GM12878 (cell line): Measurements from ENCODE around the gene PALLD. TPM values are rescaled to one million over a fixed set of nuclear protein-coding genes. Genes with fewer than 3 reads are reported as not detected.
"Not testable (repeated sequence)": the region's sequence is repeated elsewhere in the genome, so short reads cannot be mapped to it uniquely, and the experiment has no call there.

Experiments used
- ATAC-seq: fragments of 200-7000 bp; cut with Tn5 transposase; 3 replicates; pipeline ENCODE4 v1.9.1; 2020; ENCODE audit warnings: mild to moderate bottlenecking, moderate library complexity
- BruUV-seq: library from RNA; stranded (reverse); fragments of 400-500 nt; replicated peaks from 2 replicates; lab custom pipeline; 2021; lab: Mats Ljungman, UMichigan
- CTCF ChIA-PET: fragments of 300-600 bp; sonication (Branson Sonifier 250); formaldehyde crosslinking; extraction: SDS; loops from one replicate; lab custom pipeline; 2021; ENCODE audit warnings: inconsistent platforms; lab: Yijun Ruan, JAX
- POLR2A ChIA-PET: fragments of 350-600 bp; formaldehyde crosslinking; extraction: SDS; loops from one replicate; lab custom pipeline; 2021; ENCODE audit warnings: inconsistent platforms; lab: Charles Lee
- RAD21 ChIA-PET: fragments of 300-600 bp; sonication (Branson Sonifier 250); formaldehyde crosslinking; loops from one replicate; lab custom pipeline; 2023; ENCODE audit warnings: antibody characterized with exemption; ENCODE audit not compliant: unreplicated experiment; lab: Charles Lee
- SMC1A ChIA-PET: fragments of 300-600 bp; sonication (Branson Sonifier 250); formaldehyde crosslinking; loops from one replicate; lab custom pipeline; 2023; ENCODE audit not compliant: unreplicated experiment, uncharacterized antibody; lab: Charles Lee
- DNase-seq: peaks from one replicate; pipeline ENCODE4 v3.0.0-alpha.2; 2011; ENCODE audit warnings: low read depth, low spot score
- FAIRE-seq: peaks from 3 replicates; lab custom pipeline; 2011; peaks lifted over from hg19 to GRCh38; lab: Jason Lieb, UNC
- H2AFZ ChIP-seq: 2 replicates; pipeline ENCODE4 v1.6.0; 2011; ENCODE audit warnings: low read depth, low read length, control low read depth; ENCODE audit not compliant: control insufficient read depth
- H3K27ac ChIP-seq: 2 replicates; pipeline ENCODE4 v1.5.1; 2011; ENCODE audit warnings: control low read depth; ENCODE audit not compliant: control insufficient read depth, insufficient read depth
- H3K27me3 ChIP-seq, 2 experiments: replicated peaks in 1 of 2; 2 replicates each; pipeline versions ENCODE4 v1.6.0 to v1.6.1; 2011; ENCODE audit warnings: low read length in 1 of 2; ENCODE audit not compliant: control insufficient read depth in 2 of 2, insufficient read depth in 2 of 2
- H3K36me3 ChIP-seq, 2 experiments: 2 replicates each; pipeline ENCODE4 v1.5.1; 2011; ENCODE audit warnings: low read length in 1 of 2; ENCODE audit not compliant: control insufficient read depth in 2 of 2, insufficient read depth in 2 of 2
- H3K4me1 ChIP-seq: 2 replicates; pipeline ENCODE4 v1.6.1; 2011; ENCODE audit warnings: mild to moderate bottlenecking, low read length, moderate library complexity, mixed read lengths; ENCODE audit not compliant: control insufficient read depth, insufficient read depth
- H3K4me2 ChIP-seq: 2 replicates; pipeline ENCODE4 v1.6.0; 2011; ENCODE audit warnings: control low read depth; ENCODE audit not compliant: control insufficient read depth, insufficient read depth
- H3K4me3 ChIP-seq: fragments of 200-600 bp; sonication (generic); 2 replicates; pipeline ENCODE4 v1.5.1; 2016
- H3K79me2 ChIP-seq: 2 replicates; pipeline ENCODE4 v1.6.0; 2011; ENCODE audit warnings: low read length; ENCODE audit not compliant: control insufficient read depth, insufficient read depth
- H3K9ac ChIP-seq: 2 replicates; pipeline ENCODE4 v1.8.0; 2011; ENCODE audit warnings: low read length, control low read depth, mixed read lengths; ENCODE audit not compliant: control insufficient read depth, insufficient read depth
- H3K9me3 ChIP-seq: replicated peaks from 3 replicates; pipeline ENCODE4 v1.5.1; 2011; ENCODE audit warnings: mild to moderate bottlenecking, low read length; ENCODE audit not compliant: control insufficient read depth, insufficient read depth
- H4K20me1 ChIP-seq: 2 replicates; pipeline ENCODE4 v1.6.0; 2011; ENCODE audit not compliant: control insufficient read depth, insufficient read depth
- NKRF ChIP-seq: fragments of 450-650 bp; conservative IDR thresholded peaks from 2 replicates; pipeline ENCODE4 v1.6.1; 2017; ENCODE audit warnings: mild to moderate bottlenecking, moderate library complexity
- ZNF24 ChIP-seq: fragments of 450-650 bp; IDR thresholded peaks from 2 replicates; pipeline ENCODE4 v1.6.1; 2017; ENCODE audit warnings: antibody characterized with exemption, mild to moderate bottlenecking
- WGBS: methylation state at CpG from one replicate; pipeline ENCODE4 v1.1.6; 2016; ENCODE audit warnings: low lambda C conversion rate; ENCODE audit not compliant: insufficient replicate concordance, insufficient coverage; ENCODE audit errors: missing lambda C conversion rate; 5-methylcytosine and 5-hydroxymethylcytosine counted together
- in situ Hi-C: fragments of 300-500 bp; cut with MboI; formaldehyde crosslinking; loops from 9 replicates; pipeline ENCODE4 v1.14.3; 2018; ENCODE audit warnings: mixed read lengths
- intact Hi-C: fragments of 100-400 bp; cut with micrococcal nuclease; formaldehyde crosslinking; loops from one replicate; pipeline ENCODE4 v1.14.2; 2022; ENCODE audit not compliant: unreplicated experiment
- polyA plus RNA-seq, 11 experiments: library from polyadenylated mRNA; depleted of rRNA in 4 of 11; unstranded in 6 of 11; stranded (reverse) in 5 of 11; fragments of >200 nt; fragmentation: Nextera tagmentation in 4 of 11; fragmentation: Illumina TruSeq in 1 of 11; extraction: Ambion mirVana in 4 of 11; extraction: Trizol in 1 of 11; gene quantifications; 1 replicate in 1 of 11; 2 replicates in 10 of 11; pipeline versions ENCODE4 v1.2.1 to v1.2.3, GENCODE V29; 2011 to 2016; ENCODE audit warnings: inconsistent platforms in 2 of 11, missing spikeins in 2 of 11, low read depth in 1 of 11
- total RNA-seq, 4 experiments: library from RNA; depleted of rRNA in 3 of 4; stranded (reverse); fragments of >200 nt in 3 of 4; fragmentation: Illumina TruSeq in 1 of 4; extraction: Trizol in 1 of 4; gene quantifications; 2 replicates each; pipeline versions ENCODE4 v1.2.1 to v1.2.3, GENCODE V29; 2013 to 2021

PALLD gene
- total and polyA plus RNA-seq, 10 of the 15 experiments (the other 5 are each of a cell fraction or from before 2014, with no cell fraction given) = 1.0 to 7.7 (median 1.7) TPM

GRCh38 chr4:168933423-168933822 lies 436.6 kb downstream of the PALLD start (continued):
- no peak for TF ChIP-seq NKRF
- no peak for TF ChIP-seq ZNF24
- TF ChIP-seq, all 136 proteins: peak for 0

GRCh38 chr4:168937473-168937872 lies 440.6 kb downstream of the PALLD start:
- H4K20me1 ChIP-seq, in situ Hi-C loops, H3K4me2 ChIP-seq, H3K4me1 ChIP-seq, ATAC-seq, intact Hi-C loops, H3K27ac ChIP-seq, H2AFZ ChIP-seq, H3K4me3 ChIP-seq, BruUV-seq, H3K27me3 ChIP-seq, H3K9ac ChIP-seq, H3K36me3 ChIP-seq, FAIRE-seq, H3K9me3 ChIP-seq, DNase-seq, H3K79me2 ChIP-seq: not testable (repeated sequence)
- RAD21 ChIA-PET = interaction anchor here (0.6 kb wide), 1 partner anchor 569 kb away, joined by 3 read pairs; no protein-coding TSS in a partner anchor
- SMC1A ChIA-PET = interaction anchor here (0.7 to 0.9 kb wide), 3 partner anchors 50 to 555 kb away, joined by 3 read pairs; no protein-coding TSS in a partner anchor
- POLR2A ChIA-PET = interaction anchor here (0.7 kb wide), 1 partner anchor 26 kb away, joined by 3 read pairs; no protein-coding TSS in a partner anchor
- WGBS = 82% methylated on average over 3 of the region's 3 CpGs
- CTCF ChIA-PET = interaction anchor here (0.9 to 1.1 kb wide), 2 partner anchors 14 to 150 kb away, joined by 3 read pairs; no protein-coding TSS in a partner anchor
